COLO668 (cell line): ENCODE results near the gene FGGY.
"Not testable (repeated sequence)": the region's sequence is repeated elsewhere in the genome, so short reads cannot be mapped to it uniquely, and the experiment has no call there.

Experiments used
- DNase-seq: peaks from one replicate; lab custom pipeline; 2025; ENCODE audit not compliant: unreplicated experiment; lab: John Stamatoyannopoulos, UW

FGGY gene

DNA sequence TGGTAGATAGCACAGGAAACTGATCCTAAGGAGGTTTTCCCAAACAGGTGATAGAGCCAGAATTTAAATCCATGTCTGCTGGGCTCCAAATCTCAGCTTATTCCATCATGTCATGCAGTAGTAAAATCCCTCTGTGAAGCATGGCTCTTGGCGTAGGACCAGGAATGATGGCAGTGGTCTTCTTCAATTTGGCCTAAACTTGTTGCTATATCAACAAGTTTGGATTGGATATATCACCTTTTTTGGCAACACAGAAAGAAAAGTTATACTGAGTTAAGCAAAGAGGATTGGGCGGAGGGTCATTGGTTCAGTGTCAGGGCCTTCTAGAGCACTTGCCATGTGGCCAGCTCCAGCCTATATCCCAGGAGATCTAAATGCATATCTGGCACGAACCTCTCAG lies 52.2 kb downstream of the FGGY start:
- DNase-seq: no peak

DNA sequence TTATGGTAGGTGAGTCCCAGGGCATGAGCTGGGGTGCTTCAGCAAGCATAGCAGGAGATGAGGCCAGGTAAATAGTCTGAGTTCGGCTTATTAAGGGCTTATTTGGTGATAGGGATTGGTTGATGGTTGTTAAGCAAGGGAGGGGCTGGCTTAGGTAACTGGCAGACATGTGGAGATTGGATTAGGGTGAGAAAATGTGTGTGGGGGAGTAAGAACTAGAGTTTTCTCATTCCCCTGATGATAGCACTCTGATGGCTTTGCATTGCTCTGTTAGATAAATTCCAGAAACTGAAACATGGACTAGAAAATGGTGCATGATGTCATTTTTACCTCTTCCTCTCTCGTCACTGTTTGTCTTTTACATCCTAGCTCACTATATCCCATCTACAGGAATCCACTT lies 53.6 kb downstream of the FGGY start:
- DNase-seq: no peak

DNA sequence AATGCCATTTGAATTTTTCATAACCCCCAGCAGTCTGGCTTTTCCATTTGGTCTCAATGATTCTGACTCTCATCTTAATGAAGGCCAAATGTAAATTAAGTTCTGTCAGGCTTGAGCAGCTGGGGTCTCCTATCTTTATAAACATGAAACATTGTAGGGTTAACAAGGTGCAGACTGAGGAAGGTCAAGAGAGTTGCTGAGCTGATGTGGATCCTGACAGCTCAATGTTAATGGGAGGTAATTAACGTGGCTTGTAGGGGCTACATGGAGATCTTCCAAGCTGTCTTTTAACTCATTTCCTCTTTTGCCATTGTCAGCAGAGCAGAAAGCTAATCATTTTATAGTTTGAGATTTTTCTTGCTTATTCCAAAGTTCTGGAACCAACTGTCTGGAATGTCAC lies 55.2 kb downstream of the FGGY start:
- DNase-seq: no peak

DNA sequence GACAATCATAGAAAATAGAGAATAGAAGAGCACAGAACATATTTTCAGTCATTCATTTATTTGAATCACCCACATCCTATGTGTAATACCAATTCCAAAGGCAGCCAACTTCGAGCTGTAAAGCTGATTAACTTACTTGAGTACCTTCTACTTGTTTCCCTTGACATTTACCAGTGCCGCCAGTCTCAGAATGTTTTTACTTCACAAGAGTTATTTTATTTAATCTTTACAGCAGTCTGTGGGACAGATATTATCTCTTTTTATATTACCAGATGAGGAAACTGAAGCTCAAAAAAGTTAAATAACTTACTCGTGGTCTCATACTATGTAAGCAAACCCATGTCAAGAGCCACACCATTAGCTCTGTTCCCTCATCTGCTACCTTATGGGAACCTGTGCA lies 56.6 kb downstream of the FGGY start:
- DNase-seq: no peak

DNA sequence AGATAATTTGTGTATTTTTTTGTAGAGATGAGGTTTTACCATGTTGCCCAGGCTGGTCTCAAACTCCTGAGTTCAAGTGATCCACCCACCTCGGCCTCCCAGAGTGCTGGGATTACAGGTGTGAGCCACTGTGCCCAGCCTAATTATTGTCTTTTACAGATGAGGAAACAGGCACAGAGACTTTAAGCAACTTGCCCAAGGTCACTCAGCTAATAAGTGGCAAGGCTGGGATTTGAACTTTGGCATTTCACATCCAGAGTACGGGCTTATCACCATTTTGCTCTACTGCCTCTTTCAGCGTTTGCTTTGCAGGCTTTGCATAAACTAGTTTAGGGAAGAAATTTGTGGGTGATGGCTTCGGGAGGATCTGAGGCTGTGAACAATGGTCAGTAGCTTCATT lies 57.3 kb downstream of the FGGY start:
- DNase-seq: not testable (repeated sequence)

DNA sequence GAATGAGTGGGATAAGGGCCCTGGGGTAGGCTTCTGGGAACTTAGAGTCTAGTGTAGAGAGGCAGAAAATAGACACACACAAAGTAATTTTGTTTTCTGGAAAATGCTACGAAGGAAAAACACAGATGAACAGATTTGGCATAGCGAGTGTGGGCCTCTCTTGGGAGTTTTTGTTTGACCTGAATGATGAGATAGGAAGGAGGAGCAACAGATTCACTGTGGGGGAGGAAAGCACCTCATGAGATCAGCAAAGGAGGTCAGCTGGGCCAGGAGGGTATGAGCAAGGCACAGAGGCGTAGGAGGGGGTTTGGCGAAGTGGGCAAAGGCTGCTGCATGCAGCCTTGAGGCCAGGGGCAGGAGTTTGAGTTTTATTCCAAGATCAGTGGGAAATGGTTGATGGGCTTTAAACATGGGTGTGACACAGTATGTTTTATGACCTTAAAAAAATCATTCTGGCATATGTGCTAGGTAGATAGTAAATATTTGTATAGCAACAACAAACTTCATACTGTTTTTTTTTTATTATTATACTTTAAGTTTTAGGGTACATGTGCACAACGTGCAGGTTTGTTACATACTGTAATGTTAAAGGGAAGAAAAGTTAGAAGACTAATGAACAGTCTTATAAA lies 57.9 kb downstream of the FGGY start:
- DNase-seq: no peak

DNA sequence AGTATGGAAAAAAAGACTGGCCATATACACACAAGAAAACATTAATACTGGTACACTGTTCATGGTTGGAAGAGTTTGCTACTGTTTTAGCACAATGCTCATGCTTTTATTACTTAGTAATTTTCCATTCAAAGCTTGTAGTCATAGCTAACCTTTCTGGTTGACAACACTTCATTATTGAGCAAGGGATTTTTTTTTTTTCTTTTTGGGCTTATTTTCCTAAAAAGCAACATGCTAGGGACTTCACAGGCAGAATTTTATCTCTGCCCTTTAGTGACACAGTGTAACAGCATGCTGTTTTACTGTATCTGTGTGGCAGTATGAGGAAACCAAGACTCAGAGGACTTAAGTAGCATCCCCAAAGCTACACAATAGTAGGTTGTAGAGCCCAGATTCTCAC lies 58.5 kb downstream of the FGGY start:
- no peak for DNase-seq

DNA sequence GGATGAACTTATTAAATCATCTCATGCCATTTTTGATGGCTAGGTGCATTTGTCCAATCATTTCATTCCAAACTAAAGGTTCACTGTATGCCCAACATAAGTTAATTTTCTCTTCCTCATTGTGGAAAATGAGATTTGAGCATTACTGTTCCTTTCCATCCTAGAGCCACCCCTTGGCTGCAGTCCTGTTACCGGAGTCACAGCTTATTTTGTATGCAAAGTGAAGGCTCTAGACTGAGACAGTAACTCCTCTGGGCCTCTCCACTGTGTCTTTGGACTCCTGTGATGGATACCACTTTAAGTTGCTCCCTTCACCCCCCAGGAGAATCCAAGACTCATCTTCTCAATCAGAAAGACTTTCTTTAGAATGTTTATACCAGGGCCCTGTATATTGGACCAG lies 59.7 kb downstream of the FGGY start:
- DNase-seq: no peak

DNA sequence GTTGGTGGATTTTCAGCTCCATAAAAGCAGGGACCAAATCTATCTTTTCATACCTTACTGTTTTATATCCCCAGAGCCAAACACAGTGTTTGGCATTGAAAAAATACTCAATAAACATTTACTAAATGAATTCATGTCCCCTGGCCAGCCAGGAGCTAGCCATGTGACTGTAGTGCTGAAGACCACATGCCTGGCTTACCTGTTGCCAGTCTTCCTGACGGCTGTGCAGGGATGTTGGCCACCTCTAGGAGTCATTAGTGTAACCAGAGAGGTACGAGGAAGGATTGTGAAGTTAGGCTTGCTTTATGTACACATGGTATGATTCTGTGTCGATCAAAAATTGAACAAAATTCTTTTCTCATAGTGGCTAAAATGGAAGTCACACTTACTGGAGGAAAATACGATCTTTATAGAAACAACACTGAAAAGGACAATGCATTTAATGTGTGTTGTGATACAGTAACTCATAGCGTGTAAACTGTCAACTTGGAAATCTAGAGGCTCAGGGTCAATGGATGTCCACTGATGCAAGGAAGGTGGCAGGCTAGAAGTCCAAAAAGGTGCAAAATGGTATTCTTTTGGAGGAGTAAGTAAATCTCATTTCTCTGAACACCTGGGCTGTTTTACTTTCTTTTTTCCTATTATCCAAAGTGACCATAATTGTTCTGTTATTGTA lies 60.9 kb downstream of the FGGY start:
- DNase-seq: no peak

DNA sequence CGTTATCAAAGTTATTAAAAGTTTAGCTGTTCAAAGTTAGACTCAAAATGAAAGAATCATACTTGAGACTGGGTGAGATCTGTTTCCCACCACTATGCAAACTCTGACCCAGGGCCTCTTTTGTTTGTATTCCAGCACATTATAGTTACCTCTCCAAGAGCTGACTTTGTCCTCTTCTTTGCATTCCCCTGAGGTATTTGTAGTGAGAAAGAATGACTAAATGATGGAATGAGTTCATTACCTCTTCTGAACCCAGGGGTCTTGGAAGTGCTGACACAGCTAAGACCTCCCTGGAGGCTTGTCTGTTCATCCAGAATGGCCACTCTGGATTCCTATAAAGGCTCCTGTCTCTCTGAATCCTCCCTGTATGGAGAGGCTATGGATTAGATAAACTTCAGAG lies 62.4 kb downstream of the FGGY start:
- no peak for DNase-seq

DNA sequence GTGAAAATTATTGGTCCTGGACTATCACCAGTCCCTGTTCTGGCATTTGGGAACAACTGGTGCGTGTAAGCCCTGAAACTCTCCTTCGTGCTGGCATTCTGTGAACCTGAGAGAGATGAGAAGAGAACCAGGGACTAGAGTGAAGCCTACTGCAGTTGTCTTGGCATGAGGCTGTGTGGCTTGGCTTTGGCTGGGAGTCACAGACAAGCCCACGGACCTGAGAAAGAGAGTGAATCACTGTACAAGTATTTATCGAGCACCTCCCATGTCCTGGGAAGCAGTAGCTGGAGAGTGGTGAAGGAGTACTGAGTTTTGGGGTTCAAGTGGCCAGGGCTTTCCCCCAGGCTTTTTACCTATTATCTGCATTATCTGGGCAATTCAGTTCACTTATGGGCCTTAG lies 63.3 kb downstream of the FGGY start:
- no peak for DNase-seq

DNA sequence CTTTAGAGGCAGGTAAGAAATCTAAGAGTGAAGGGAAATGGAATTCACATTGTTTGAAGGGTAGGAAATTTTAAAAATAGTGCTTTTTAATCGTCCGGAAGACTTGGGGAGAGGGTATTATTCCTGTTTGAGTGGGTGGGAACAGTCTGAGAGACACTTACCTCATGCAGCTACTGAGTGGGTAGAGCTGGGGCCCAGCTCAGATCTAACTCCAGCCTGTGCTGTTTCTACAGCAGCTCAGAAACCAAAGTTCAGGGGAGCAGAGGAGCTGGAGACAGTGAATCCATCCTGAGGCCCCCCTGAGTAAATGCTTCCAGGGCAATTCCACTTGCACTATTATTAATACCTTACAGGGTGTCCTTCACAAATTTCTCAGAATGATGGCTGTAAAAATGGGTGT lies 63.8 kb downstream of the FGGY start:
- no peak for DNase-seq

DNA sequence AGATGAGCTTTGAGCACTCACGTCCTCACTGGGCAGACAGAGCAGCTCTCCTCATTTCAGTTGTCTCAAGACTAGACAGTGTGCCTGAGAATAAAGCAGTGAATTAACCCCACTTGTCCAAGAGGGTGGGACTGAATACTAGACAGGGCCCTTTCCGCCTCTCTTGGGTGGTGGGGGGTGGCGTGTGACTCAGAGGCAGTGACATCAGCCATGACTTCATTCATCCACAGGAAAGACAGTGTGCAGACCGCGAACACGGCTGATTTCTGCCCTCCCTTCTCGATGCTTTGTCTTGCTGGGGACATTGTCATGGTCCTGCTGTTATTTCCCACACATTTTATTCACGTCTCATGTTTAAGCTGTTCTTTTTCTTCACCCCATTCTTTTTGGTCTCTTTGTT lies 64.9 kb downstream of the FGGY start:
- DNase-seq: no peak

DNA sequence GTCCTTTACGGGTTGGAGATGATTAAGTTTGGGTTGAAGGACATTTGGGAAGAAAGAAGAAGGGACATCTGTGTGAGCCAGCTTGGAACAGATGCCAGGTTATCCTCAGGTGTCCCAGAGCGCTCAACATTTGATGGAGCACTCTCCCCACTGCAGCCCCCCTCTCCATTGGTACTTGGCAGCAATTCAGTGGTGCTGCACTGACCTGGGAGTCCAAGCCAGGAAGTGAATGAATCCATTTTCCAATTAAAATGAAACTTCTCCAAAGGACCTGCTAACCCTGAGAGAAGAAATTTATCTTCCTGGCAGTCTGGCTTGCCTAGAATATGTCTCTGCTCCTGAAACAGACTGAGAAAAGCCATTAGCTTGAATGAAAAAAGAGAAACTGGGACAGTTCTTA lies 67.1 kb downstream of the FGGY start:
- DNase-seq: no peak

DNA sequence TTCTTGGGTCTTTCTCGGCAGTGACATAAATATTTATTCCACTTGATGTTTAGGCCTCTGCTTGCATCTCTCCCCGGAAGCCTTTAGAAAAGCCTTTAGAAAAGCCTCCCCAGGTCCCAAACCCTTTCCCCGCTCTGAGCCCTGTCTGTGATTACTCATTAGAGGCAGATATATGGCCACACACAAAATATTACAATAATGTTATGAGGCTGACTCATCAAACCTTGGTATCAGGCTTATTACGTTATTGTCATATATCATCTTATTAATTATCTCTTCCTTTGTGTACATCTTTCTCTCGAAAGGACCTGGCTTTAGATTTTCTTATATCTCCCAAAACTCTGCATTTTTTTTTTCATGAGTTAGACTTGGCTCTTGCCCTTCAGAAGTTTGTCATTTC lies 69.5 kb downstream of the FGGY start:
- DNase-seq: no peak

DNA sequence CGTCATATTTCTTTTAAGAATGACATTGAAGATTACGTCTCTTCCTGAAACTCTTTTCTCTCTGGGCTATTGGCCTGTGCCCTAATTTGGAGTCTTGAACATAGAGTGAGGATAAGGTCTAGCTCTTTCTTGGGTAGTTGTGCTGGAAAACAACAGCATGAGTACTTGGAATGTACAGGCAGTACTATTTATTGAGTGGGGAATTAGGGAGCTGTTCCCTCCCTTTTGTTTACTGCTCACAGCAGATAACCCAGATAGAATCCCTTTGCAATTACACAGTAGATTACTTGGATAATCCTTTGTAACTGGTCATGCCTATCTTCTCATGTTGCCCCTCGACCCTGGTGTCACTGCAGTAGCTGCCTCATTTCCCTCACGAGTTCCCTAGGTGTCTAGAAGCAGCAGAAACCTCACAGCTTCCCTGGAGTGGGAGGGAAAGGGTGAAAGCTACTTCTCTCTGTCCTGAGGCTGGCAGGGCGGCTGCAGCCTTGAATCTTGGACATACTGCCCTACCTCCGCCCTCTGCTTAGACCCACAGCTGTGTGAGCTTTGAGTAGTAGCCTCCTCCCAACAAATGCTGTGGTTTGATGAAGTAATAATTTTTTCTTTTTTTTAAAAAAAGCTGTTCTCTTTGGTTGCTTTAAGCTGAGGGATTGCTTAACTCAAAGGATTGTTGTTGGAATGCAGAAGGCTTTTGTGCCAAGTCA lies 70.6 kb downstream of the FGGY start:
- no peak for DNase-seq

DNA sequence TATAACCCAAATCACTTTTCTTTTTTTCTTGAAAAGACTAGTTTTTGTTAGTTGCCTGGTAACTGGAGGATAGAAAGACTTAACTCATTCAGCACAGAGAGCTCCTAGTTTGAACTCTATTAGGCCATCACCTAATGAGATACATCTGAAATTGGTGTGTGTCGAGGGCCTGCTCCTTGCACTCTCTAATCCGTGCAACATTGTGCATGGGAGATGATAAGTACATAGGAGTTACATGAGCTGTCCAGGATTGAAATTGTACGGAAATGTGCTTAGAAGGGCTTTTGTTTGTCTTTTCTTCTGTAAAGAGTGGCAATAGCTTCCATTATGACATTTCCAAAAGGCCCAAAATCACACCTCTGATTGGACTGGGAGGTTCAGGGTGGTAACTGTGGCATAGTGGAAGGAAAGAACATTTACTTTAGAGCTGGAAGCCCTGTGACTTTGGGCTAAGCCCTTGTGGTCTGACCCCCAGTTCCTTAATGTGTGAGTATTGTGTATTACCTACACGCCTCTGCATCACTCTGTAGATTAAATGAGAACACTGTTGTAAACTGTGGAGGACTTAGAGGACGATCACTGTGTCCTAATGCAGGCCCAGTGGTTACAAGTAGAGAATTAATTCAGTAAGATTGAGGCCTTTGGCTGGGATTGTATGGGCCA lies 71.2 kb downstream of the FGGY start:
- no peak for DNase-seq

DNA sequence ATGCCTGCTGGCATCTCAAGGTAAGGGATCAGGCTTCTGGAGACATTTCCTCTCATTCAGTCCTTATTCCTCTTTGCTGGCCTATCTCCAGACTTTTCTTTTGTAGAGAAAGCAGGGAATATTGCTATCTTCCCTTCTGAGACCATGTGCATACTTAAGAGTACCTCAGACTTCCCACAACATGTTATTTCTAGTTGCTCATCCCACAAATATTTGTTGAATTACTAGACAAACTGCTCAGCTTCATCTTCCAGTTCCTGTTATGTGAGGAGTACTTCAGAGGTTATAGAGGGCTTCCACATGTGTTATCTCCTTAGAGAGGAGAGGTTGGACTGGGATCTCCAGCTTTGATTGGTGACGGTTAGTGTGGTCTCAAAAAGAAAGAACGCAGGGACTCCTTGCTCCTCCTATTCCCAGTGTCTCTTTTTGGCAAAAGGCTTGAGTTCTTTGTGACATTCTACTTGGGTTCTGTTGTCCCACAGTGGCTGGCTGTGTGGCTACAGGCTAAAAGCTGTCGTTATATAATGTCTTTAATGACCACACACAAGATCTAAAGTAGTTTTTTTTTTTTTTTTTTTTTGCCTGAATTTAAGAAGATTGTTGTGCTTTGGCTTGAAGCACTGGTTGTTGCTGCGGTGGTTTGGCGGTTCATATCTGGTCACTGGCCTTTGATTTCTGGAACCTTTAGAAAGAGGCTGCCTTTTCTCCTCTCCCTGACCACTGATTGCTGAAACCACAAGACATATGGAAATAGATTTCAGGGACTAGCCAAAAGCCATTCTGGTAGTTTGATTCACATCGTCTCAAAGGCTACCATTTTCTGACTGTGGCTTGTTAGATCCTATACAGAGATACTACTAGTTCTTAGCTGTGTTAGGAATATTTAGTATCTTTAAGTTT lies 78.7 kb downstream of the FGGY start:
- DNase-seq: no peak

DNA sequence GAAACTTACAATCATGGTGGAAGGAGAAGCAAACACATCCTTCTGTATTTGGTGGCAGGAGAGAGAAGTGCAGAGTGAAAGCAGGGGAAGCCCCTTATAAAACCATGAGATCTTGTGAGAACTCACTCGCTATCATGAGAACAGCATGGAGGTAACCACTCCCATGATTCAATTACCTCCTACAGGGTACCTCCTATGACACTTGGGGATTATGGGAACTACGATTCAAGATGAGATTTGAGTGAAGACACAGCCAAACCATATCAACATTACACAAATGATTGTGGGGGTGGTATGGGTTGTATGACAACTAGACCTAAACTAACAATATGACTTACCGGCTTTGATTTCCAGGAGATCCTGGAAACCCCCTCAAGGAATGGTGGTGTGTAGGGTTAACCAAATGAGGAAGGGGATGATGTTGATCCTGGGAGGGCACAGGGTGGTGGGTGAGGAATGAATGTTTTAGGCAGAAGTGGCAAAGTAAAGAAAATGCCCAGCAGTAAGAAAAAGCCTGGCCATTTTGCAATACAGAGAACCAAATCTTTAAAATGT lies 80.5 kb downstream of the FGGY start:
- no peak for DNase-seq

DNA sequence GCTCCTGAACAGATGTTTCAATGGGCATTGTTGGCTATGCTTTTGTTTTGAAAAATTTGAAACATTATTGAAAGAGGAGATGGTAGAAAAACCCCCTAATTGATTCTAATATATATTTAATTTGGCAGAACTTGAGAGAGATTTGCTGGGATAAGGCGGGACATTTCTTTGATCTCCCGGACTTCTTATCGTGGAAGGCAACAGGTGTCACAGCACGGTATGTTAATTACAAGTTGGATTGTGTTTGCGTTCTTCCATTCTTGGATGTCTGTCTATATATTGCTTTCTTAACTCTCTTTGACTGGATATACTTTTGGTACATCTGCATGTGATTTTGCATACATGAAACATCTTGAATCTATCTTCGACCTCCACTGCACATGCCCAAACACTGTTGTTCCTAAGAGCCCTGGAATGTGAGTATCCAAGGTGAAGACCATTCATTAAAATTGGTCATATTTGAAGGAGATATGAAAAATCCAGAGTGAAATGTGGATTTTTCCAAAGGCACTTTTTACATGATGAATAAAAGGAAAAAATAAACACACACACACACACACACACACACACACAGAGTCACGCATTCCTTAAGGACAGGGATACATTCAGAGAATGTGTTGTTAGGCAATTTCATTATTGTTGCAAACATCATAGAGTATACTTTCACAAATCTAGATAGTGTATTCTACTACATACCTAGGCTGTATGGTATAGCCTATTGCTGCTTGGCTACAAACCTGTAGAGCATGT lies 81.9 kb downstream of the FGGY start:
- DNase-seq: no peak
